NCI-H187 (cell line): Measurements from ENCODE around the gene OSGEP.
"Not testable (repeated sequence)": the region's sequence is repeated elsewhere in the genome, so short reads cannot be mapped to it uniquely, and the experiment has no call there.

Source experiments
- DNase-seq, 2 experiments: peaks; one replicate each; lab custom pipeline; 2025; lab: John Stamatoyannopoulos, UW

Gene OSGEP

GRCh38 chr14:20469890-20470602, 15.4 kb upstream of the OSGEP start:
- DNase-seq = no peak

- DNase-seq = peak; percentile 85 to 86
These were observed 14.8 kb upstream of the OSGEP start, which contains the start of gene PNP for GRCh38 chr14:20469242-20469889. Gene PNP (plus strand): TSS chr14:20469406. CDS start chr14:20469525, 119 bp downstream.

DNA sequence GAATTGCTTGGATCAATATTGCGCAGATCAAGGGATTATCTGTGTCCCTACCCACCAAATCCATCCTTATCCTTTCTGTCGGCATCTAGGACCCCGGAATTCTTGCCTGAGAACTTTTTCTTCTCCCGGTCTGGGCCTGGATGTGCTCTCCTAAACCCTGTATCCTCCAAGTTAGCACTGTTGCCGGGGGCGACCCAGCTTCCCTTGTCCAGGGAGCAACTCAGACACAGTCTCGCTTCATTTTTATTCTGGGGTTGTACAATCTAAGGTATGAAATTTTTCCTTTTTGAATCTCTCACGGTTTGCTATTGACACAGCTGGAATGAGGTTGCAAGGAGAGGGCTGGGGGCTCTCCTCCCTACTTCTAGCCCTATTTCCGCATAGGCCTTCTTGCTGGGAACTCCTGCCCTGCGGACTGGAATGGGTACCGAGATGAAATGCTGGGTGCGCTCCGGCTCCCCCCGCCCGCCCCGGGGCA, 14.2 kb upstream of the OSGEP start:
- DNase-seq = no peak

- DNase-seq = peak; percentile 98 to 100
These were observed 6.9 kb upstream of the OSGEP start, which contains the start of gene PIP4P1 for GRCh38 chr14:20461225-20462141. Gene PIP4P1 (minus strand): TSS chr14:20461434. CDS start chr14:20461325, 109 bp downstream.

GRCh38 chr14:20460458-20461224, 6.0 kb upstream of the OSGEP start:
- peak in 1 of 2 experiments; percentile 61 for DNase-seq

DNA sequence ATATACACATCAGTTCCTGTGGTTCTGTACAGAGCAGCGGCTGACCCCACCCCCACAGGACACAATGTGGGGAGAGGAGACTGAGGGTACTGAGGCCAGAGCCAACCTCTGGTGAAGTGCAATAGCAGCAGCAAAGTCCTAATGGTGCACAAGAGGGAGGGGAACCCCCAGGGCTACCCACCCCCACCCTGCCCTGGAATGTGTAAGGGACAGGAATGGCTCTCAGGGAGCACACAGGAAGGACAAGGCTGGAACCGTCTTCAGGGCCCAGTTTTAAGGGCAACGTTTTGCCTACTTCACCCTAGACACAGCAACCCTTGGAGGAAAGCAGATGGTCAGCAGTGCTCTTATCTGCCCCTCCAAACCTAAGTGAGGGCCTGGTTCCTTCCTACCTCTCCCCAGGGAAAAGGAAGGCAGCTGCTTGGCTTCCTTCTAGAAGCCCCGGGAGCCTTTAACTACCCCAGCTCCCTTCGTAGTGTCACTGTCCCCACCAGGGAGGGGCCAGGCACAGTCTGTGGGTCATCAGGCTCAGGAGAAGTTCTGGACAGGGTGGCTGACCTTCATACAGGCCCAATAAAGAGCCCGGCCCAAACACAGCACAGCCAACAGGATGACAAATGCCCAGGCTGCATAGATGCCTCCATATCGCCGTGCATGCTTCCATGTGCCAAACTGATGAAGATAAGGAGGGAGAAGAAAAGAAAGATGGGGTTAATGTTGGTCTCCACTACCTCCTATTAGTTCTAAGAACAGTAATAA, 3.6 kb upstream of the OSGEP start:
- DNase-seq = no peak

DNA sequence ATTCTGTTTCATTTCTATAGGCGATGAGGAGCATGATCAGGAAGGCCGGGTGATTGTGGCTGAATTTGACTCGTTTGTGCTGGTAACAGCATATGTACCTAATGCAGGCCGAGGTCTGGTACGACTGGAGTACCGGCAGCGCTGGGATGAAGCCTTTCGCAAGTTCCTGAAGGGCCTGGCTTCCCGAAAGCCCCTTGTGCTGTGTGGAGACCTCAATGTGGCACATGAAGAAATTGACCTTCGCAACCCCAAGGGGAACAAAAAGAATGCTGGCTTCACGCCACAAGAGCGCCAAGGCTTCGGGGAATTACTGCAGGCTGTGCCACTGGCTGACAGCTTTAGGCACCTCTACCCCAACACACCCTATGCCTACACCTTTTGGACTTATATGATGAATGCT, 2.4 kb upstream of the OSGEP start:
- DNase-seq = no peak

DNA sequence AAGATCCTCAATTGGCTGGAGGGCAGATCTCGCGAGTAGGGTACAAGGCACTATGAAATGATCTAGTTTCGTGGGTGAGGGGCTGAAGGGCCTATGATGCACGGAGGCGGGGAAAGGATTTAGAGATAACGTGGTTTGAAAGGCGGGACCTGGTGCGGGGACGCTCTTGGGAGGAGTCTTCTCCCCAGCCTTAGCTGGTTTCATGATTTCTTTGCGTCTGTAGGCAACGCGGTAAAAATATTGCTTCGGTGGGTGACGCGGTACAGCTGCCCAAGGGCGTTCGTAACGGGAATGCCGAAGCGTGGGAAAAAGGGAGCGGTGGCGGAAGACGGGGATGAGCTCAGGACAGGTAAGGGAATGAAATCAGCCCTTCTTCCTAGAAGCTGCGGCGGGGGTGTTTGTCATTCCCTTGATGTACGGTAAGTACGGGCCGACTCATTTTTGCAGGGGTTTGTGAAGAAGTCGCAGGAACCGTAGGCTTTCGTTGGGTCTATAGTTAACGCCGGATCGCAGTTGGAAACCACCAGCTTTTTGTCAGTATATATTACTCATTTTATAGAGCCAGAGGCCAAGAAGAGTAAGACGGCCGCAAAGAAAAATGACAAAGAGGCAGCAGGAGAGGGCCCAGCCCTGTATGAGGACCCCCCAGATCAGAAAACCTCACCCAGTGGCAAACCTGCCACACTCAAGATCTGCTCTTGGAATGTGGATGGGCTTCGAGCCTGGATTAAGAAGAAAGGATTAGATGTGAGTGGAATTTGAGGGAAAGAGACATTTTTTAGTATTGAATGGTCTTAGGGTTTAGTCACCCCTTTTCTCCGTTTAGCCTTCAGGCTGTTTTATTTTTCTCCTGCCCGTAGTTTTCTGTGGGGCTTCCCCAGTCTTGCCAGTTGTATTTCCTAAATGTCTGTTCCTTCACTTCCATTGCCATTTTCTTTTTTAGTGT, 1.0 kb upstream of the OSGEP start:
- DNase-seq = peak; percentile 58 to 97

GRCh38 chr14:20452831-20453230, 1.8 kb downstream of the OSGEP start:
- not testable (repeated sequence) for DNase-seq

DNA sequence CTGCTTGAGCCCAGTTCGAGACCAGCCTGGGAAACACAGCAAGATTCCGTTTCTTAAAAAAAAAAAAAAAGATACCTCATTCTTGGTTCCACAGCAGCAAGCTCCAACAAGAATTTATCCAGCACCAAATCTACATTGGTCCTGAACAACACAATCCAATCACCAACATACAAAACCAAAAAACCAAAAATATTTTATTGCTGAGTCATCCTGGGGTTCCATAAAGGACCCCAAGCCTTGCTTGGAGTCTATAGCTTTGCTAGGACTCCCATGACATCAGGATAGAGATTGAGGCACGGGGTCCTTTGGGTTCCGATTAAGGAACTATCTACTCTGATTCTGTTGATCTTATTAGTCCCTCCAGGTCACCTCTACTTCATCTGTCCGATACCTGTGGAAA, 7.7 kb downstream of the OSGEP start:
- no peak for DNase-seq

- DNase-seq = not testable (repeated sequence)
These were observed 11.0 kb downstream of the OSGEP start for GRCh38 chr14:20443650-20444049.

- DNase-seq = no peak
These were observed 13.2 kb downstream of the OSGEP start for GRCh38 chr14:20441461-20441860.

DNA sequence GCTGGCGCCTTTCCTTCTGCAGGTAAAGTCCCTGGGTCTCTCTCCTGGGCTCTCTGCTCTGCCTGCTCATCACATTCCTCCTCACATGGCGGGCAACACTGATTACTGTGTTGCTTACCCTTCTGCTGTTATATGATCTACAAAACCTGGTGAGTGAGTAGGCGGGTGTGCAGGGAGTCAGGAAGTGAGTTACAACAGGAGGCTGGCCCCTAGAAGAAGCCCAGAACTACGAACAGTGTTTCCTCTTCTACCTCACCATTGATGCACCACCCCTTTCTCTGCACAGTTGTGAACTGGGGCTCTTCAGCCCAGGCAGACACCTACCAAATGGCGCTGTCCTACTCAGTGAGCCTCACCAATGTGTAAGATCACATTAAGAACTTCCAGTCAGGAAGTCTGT, 13.7 kb downstream of the OSGEP start:
- no peak for DNase-seq

DNA sequence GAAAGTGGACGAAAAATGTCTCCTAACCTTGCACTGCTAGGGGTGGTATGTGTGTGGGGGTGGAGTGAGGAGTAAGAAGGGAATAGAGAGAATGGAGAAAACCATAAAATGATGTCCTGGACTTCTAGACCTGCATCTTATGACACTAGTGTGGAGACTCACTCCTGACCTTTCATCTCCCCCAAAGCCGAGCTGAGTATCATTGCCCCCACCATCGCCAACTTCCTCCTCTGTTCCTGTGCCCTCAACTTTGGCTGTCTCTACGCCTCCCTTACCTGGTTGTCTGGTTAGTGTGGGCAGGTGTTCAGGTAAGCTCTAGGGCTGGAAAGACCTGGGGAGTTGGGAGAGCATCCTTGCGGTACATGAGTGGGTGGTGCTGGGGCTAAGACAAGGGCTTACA, 14.1 kb downstream of the OSGEP start:
- DNase-seq = no peak

- no peak for DNase-seq
These were observed 15.9 kb downstream of the OSGEP start for GRCh38 chr14:20438664-20439063.

DNA sequence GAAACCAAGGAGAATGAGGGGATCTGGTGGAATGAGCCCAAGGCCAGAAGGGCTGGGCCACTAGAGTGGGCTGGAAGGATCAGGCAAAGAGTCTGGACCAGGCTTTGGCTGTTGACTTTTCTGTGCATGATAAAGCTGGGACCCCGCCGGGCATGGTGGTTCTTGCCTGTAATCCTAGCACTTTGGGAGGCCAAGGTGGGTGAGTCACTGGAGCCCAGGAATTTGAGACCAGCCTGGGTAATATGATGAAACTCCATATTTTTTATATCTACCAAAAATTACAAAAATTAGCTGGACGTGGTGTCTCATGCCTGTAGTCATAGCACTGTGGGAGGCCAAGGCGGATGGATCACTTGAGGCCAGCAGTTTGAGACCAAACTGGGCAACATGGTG, 18.3 kb downstream of the OSGEP start:
- no peak for DNase-seq

DNA sequence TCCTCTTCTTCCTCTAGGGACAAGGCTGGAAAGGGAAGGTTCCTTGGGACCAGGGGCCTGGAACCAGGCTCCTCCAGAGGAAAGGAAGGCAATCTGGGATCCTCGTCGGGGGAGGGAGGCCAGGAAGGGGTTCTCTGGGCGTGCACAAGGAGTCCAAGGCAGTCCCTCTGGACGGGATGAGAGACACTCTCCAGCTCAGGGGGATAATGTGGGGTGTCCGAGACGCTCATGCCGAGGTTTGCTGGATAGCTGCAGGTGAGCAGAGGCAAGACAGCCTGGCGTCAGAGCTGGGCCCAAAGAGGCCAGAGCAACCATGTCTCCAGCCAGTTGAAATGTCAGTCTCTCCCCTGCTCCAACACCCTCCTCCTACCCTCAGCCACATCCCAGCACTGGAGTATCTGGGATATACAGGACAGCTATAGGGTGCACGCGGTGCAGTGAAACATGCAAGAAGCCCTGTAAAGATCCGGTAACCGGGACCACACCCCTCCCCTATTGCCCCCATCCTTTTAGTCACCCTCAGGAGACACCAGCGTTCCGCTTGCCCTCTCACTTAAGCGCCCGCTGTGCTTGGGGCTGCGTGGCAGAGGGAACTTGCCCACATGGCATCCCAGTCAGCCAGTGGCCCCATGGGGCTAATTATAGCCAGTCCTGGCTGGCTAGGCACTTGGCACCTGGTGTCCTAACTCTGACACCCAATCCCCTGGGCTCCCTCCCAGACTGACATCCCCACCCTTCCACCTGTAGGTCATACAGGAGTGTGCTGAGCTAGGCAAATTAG, 18.8 kb downstream of the OSGEP start, which contains the start of gene KLHL33:
Gene KLHL33 (minus strand): TSS at position 585 of the 781 bp plus-strand sequence. CDS start 355 bp downstream, at position 230.
- DNase-seq = peak in 1 of 2 experiments; percentile 24
